Measurements from ENCODE around the gene CLIC6. TPM values are rescaled to one million over a fixed set of nuclear protein-coding genes. Genes with fewer than 3 reads are reported as not detected.
"Not testable (repeated sequence)": the region's sequence is repeated elsewhere in the genome, so short reads cannot be mapped to it uniquely, and the experiment has no call there.

The CLIC6 gene
- total and polyA plus RNA-seq, 3 donors from 2014 or later, result 0.16 to 2.0 (median 0.37) TPM

GRCh38 chr21:34715518-34715917 lies 46.7 kb downstream of the CLIC6 start:
- no peak for TF ChIP-seq POLR2A (IDR thresholded peaks at IDR 0.05)
- no peak for TF ChIP-seq CTCF (IDR thresholded peaks at IDR 0.05)
- WGBS, 2 donors, result 92 to 94% methylated on average over 5 of the region's 5 CpGs
- no peaks in the 10 kb centered on the region for H3K36me3 ChIP-seq (ENCODE audit: low read depth, missing control alignments)
- no peak overlapping the region for H3K27ac ChIP-seq
- H3K27me3 ChIP-seq, result no peaks in the 10 kb centered on the region
- H3K4me3 ChIP-seq, result no peak overlapping the region
- no peaks in the 10 kb centered on the region for H3K9me3 ChIP-seq
- intact Hi-C loops (cut with DNase I; ENCODE audit: low total_unique reads), result no loop called here
- DNase-seq, result no peak
- no peaks in the 10 kb centered on the region for H3K4me1 ChIP-seq

- H3K4me1 ChIP-seq, result no peaks in the 10 kb centered on the region
- no peak for TF ChIP-seq POLR2A (IDR thresholded peaks at IDR 0.05)
- no peak for TF ChIP-seq CTCF (IDR thresholded peaks at IDR 0.05)
- whole genome bisulfite sequencing, 2 donors, result 87 to 92% methylated on average over 7 of the region's 7 CpGs
- no peak for DNase-seq
- no peaks in the 10 kb centered on the region for H3K9me3 ChIP-seq
- no peaks in the 10 kb centered on the region for H3K27me3 ChIP-seq
- intact Hi-C loops (cut with DNase I; ENCODE audit: low total_unique reads), result no loop called here
- H3K27ac ChIP-seq, result no peak overlapping the region
- no peak overlapping the region for H3K4me3 ChIP-seq
- H3K36me3 ChIP-seq (ENCODE audit: low read depth, missing control alignments), result no peaks in the 10 kb centered on the region
Measured at GRCh38 chr21:34715985-34716596, 47.3 kb downstream of the CLIC6 start.

GRCh38 chr21:34718529-34718928 lies 49.7 kb downstream of the CLIC6 start:
- H3K4me1 ChIP-seq; H3K27ac ChIP-seq; H3K9me3 ChIP-seq; H3K36me3 ChIP-seq (ENCODE audit: low read depth, missing control alignments); intact Hi-C loops (cut with DNase I; ENCODE audit: low total_unique reads); H3K27me3 ChIP-seq; DNase-seq; H3K4me3 ChIP-seq: not testable (repeated sequence)
- WGBS, 2 donors, result 94 to 96% methylated on average over 3 of the region's 3 CpGs

GRCh38 chr21:34722684-34723300 lies 54.0 kb downstream of the CLIC6 start:
- peak in 2 of 3 experiments; percentile 28 to 51 for TF ChIP-seq CTCF (IDR thresholded peaks at IDR 0.05)
- no peak for TF ChIP-seq POLR2A (IDR thresholded peaks at IDR 0.05)
- Histone ChIP-seq H3K27me3 (no peaks in the 10 kb centered on the region), H3K9me3 (no peaks in the 10 kb centered on the region), H3K4me1 (peaks cover 11% of the 10 kb centered on the region), H3K27ac (no peak overlapping the region), H3K36me3 (ENCODE audit: low read depth, missing control alignments) (no peaks in the 10 kb centered on the region), H3K4me3 (no peak overlapping the region)
- peak; percentile 36 for DNase-seq
- 67 to 73% methylated on average over 7 of the region's 7 CpGs for WGBS, 2 donors
- intact Hi-C loops (cut with DNase I; ENCODE audit: low total_unique reads), result no loop called here

- WGBS, 2 donors, result 52% methylated on average over 2 of the region's 2 CpGs
- peak overlapping the region; percentile 39 to 71 for H3K27ac ChIP-seq
- DNase-seq, result peak; percentile 34
- no peaks in the 10 kb centered on the region for H3K27me3 ChIP-seq
- no peaks in the 10 kb centered on the region for H3K36me3 ChIP-seq (ENCODE audit: low read depth, missing control alignments)
- H3K4me1 ChIP-seq, result peaks cover 11% of the 10 kb centered on the region
- TF ChIP-seq CTCF (IDR thresholded peaks at IDR 0.05) (no peak), POLR2A (IDR thresholded peaks at IDR 0.05) (no peak)
- no peaks in the 10 kb centered on the region for H3K9me3 ChIP-seq
- intact Hi-C loops (cut with DNase I; ENCODE audit: low total_unique reads), result no loop called here
- H3K4me3 ChIP-seq, result no peak overlapping the region
Measured at GRCh38 chr21:34724131-34724856, 55.5 kb downstream of the CLIC6 start.

All from testis (tissue), 3 donors.